ENCODE measurements around the gene BMPR2. TPM values are rescaled to one million over a fixed set of nuclear protein-coding genes. Genes with fewer than 3 reads are reported as not detected.
"Not testable (repeated sequence)": the region's sequence is repeated elsewhere in the genome, so short reads cannot be mapped to it uniquely, and the experiment has no call there.

BMPR2 gene
- total and polyA plus RNA-seq, 7 donors: 3.9 to 43.2 (median 21.3) TPM

DNA sequence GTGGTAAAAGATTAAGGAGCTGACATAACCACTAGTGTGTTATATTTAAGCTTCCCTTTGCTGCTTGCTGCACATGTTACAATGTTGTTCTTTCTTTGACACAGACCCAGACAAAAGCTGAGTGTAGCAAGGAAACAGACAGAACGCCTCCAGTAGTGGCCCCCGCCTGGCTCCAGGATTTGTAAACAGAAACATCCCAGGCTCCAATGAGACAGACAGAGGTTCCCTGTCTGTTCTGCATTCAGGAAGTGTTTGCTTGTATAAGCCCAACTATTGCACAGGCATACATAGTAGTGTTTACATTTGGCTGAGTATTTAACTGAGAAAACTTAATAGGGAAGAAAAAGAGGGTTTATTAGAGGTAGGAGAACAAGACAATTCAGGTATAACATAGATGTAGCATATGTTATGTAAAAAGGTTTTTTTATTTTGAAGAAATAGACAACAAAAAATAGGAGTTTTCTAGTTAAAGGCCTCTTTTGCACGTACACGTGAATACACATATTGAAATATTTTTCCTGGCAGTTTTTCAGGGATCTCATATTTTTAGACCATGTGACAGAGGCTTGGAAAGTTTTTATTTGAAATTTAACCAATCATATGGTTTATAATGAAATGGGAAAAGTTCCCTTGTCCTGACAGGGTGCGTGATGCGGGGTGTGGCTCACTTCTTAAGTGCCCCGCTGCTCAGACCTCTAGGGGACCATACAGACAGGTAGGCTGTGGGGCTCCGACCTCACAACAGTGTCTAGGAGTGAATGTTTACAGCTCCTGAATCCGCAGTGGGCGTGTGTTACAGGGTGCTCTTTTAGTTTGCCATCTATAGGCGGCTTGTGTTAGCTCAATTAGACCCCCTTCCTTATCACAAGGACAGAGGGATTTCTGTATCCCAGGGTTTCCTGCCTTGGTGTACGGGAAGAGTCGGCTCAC, 118.4 kb downstream of the BMPR2 start:
- intact Hi-C loops (cut with DNase I): no loop called here
- H3K9me3 ChIP-seq: no peaks in the 10 kb centered on the region
- ATAC-seq: no peak
- no peak for DNase-seq
- H3K36me3 ChIP-seq (ENCODE audit: insufficient read depth in 1 of 2, low read depth in 1 of 2): no peaks in the 10 kb centered on the region
- WGBS, 3 donors: 84 to 87% (median 86%) methylated on average over 13 of the region's 13 CpGs
- TF ChIP-seq, protein P1, sequence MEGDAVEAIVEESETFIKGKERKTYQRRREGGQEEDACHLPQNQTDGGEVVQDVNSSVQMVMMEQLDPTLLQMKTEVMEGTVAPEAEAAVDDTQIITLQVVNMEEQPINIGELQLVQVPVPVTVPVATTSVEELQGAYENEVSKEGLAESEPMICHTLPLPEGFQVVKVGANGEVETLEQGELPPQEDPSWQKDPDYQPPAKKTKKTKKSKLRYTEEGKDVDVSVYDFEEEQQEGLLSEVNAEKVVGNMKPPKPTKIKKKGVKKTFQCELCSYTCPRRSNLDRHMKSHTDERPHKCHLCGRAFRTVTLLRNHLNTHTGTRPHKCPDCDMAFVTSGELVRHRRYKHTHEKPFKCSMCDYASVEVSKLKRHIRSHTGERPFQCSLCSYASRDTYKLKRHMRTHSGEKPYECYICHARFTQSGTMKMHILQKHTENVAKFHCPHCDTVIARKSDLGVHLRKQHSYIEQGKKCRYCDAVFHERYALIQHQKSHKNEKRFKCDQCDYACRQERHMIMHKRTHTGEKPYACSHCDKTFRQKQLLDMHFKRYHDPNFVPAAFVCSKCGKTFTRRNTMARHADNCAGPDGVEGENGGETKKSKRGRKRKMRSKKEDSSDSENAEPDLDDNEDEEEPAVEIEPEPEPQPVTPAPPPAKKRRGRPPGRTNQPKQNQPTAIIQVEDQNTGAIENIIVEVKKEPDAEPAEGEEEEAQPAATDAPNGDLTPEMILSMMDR (IDR thresholded peaks at IDR 0.05): no peak
- H3K4me3 ChIP-seq: no peak overlapping the region
- no peak overlapping the region for H3K27ac ChIP-seq
- no peaks in the 10 kb centered on the region for H3K4me1 ChIP-seq
- H3K27me3 ChIP-seq (ENCODE audit: insufficient read depth in 3 of 3, low read length in 2 of 3): no peaks in the 10 kb centered on the region

DNA sequence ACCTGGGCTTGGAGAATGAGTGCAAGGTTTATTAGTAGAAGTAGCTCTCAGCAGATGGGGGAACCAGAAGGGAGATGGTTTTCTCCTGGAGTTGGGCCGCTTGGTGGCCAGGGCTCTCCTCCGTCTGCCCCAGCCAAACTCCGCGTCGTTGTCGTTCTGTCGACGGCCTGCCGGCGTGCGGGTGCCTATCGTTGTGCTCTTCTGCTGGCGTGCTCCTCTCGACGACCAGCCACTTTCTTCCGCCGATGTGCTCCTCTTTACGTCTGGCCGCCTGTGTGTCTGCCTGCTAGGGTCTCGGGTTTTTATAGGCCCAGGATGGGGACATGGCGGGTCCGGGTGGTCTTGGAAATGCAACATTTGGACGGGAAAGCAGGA, 119.1 kb downstream of the BMPR2 start:
- H3K27me3 ChIP-seq (ENCODE audit: insufficient read depth in 3 of 3, low read length in 2 of 3): no peaks in the 10 kb centered on the region
- no peaks in the 10 kb centered on the region for H3K36me3 ChIP-seq (ENCODE audit: insufficient read depth in 1 of 2, low read depth in 1 of 2)
- H3K27ac ChIP-seq: no peak overlapping the region
- intact Hi-C loops (cut with DNase I): no loop called here
- no peak for DNase-seq
- H3K4me3 ChIP-seq: no peak overlapping the region
- WGBS, 3 donors: 93 to 97% (median 95%) methylated on average over 23 of the region's 23 CpGs
- no peaks in the 10 kb centered on the region for H3K9me3 ChIP-seq
- no peak for ATAC-seq
- TF ChIP-seq, protein P1 (IDR thresholded peaks at IDR 0.05): no peak
- H3K4me1 ChIP-seq: no peaks in the 10 kb centered on the region

DNA sequence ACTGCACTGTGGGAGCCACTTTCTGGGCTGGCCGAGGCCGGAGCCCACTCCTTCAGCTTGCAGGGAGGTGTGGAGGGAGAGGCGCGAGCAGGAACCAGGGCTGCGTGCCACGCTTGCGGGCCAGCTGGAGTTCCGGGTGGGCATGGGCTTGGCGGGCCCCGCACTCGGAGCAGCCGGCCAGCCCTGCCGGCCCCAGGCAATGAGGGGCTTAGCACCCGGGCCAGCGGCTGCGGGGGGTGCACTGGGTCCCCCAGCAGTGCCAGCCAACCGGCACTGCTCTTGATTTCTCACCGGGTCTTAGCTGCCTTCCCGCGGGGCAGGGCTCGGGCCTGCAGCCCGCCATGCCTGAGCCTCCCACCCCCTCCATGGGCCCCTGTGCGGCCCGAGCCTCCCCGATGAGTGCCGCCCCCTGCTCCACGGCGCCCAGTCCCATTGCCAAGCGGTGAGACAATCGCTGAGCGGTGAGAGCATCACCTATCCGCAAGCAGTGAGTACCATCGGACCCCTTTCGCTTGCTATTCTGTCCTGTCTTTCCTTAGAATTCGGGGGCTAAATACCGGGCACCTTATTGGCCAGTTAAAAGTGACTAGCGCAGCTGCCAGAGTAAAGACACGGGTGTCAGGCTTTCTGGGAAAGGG, 120.8 kb downstream of the BMPR2 start:
- H3K27me3 ChIP-seq (ENCODE audit: insufficient read depth in 3 of 3, low read length in 2 of 3); H3K4me3 ChIP-seq; H3K27ac ChIP-seq; ATAC-seq; H3K4me1 ChIP-seq; intact Hi-C loops (cut with DNase I); DNase-seq; H3K36me3 ChIP-seq (ENCODE audit: insufficient read depth in 1 of 2, low read depth in 1 of 2); H3K9me3 ChIP-seq: not testable (repeated sequence)
- WGBS, 3 donors: 94 to 98% (median 96%) methylated on average over 33 to 38 of the region's 38 CpGs

DNA sequence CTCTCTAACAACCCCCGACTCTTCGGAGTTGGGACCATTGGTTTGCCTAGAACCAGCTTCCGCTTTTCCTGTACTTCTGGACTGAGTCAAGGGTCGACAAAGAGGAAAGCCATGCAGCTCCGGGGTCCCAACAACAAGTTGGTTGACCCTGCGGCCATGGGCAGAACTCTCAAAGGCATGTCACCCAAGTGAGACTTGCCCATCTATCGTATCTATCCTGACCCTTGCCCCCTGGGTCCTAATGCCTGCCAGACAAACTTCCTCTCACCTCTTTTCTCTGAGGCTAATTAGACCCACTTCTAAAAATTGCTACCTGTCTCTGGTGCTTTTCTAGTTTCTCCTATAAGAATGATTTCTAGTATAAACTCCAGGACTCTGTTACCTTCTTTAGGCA, 121.3 kb downstream of the BMPR2 start:
- H3K9me3 ChIP-seq; H3K4me1 ChIP-seq; DNase-seq; ATAC-seq; H3K27me3 ChIP-seq (ENCODE audit: insufficient read depth in 3 of 3, low read length in 2 of 3); H3K27ac ChIP-seq; H3K4me3 ChIP-seq; intact Hi-C loops (cut with DNase I); H3K36me3 ChIP-seq (ENCODE audit: insufficient read depth in 1 of 2, low read depth in 1 of 2): not testable (repeated sequence)
- WGBS, 3 donors: 87 to 94% (median 90%) methylated on average over 7 of the region's 7 CpGs

DNA sequence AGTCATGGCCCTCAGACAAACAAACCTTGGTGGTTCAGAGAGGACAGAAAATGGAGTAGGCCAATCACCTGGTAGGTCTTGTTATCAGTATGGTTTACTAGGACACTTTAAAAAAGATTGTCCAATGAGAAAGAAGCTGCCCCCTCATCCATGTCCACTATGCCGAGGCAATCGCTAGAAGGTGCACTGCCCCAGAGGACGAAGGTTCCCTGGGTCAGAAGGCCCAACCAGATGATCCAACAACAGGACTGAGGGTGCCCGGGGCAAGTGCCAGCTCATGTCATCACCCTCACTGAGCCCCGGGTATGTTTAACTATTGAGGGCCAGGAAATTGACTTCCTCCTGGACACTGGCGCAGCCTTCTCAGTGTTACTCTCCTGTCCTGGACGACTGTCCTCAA, 123.7 kb downstream of the BMPR2 start:
- H3K4me1 ChIP-seq; H3K36me3 ChIP-seq (ENCODE audit: insufficient read depth in 1 of 2, low read depth in 1 of 2); DNase-seq; H3K9me3 ChIP-seq; H3K4me3 ChIP-seq; H3K27ac ChIP-seq; ATAC-seq; H3K27me3 ChIP-seq (ENCODE audit: insufficient read depth in 3 of 3, low read length in 2 of 3); intact Hi-C loops (cut with DNase I): not testable (repeated sequence)
- 91 to 94% (median 91%) methylated on average over 7 of the region's 7 CpGs for WGBS, 3 donors

DNA sequence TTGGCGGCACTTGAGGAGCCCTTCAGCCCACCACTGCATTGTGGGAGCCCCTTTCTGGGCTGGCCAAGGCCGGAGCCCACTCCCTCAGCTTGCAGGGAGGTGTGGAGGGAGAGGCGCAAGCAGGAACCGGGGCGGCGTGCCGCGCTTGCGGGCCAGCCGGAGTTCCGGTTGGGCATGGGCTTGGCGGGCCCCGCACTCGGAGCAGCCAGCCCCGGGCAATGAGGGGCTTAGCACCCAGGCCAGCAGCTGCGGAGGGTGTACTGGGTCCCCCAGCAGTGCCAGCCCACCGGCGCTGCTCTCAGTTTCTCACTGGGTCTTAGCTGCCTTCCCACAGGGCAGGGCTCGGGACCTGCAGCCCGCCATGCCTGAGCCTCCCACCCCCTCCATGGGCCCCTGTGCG, 127.1 kb downstream of the BMPR2 start:
- H3K4me1 ChIP-seq; H3K4me3 ChIP-seq; H3K9me3 ChIP-seq; H3K36me3 ChIP-seq (ENCODE audit: insufficient read depth in 1 of 2, low read depth in 1 of 2); DNase-seq; H3K27me3 ChIP-seq (ENCODE audit: insufficient read depth in 3 of 3, low read length in 2 of 3); intact Hi-C loops (cut with DNase I); ATAC-seq; H3K27ac ChIP-seq: not testable (repeated sequence)
- WGBS, 3 donors: 95 to 100% (median 96%) methylated on average over 18 to 21 of the region's 21 CpGs
